H9 (cell line): ENCODE data around the gene KCNH4. TPM values are rescaled to one million over a fixed set of nuclear protein-coding genes. Genes with fewer than 3 reads are reported as not detected.

ENCODE experiments used
- DNase-seq: peaks from one replicate; pipeline ENCODE4 v3.0.0-alpha.2; 2017
- H2AFZ ChIP-seq: one replicate; pipeline ENCODE4 v1.6.1; 2013; ENCODE audit warnings: mild to moderate bottlenecking, low read length, control low read depth, moderate library complexity
- H2AK5ac ChIP-seq: 2 replicates; pipeline ENCODE4 v1.6.1; 2013; ENCODE audit warnings: low read length, control low read depth, mixed read lengths; ENCODE audit not compliant: insufficient read length
- H2BK120ac ChIP-seq: one replicate; pipeline ENCODE4 v1.6.1; 2013; ENCODE audit warnings: low read depth, mild to moderate bottlenecking, low read length, control low read depth, inconsistent platforms; ENCODE audit not compliant: poor library complexity, severe bottlenecking
- H2BK12ac ChIP-seq: 2 replicates; pipeline ENCODE4 v1.6.1; 2013; ENCODE audit warnings: low read length, control low read depth, mixed read lengths, low read depth; ENCODE audit not compliant: insufficient read length
- H2BK15ac ChIP-seq: 2 replicates; pipeline ENCODE4 v1.6.1; 2013; ENCODE audit warnings: low read depth, low read length, control low read depth
- H2BK20ac ChIP-seq: one replicate; pipeline ENCODE4 v1.6.1; 2013; ENCODE audit warnings: low read depth, mild to moderate bottlenecking, low read length, control low read depth, inconsistent platforms; ENCODE audit not compliant: poor library complexity, severe bottlenecking
- H2BK5ac ChIP-seq: 2 replicates; pipeline ENCODE4 v1.6.1; 2013; ENCODE audit warnings: low read length, control low read depth, mixed read lengths; ENCODE audit not compliant: insufficient read length
- H3K14ac ChIP-seq: 2 replicates; pipeline ENCODE4 v1.6.1; 2013; ENCODE audit warnings: low read length, control low read depth; ENCODE audit not compliant: insufficient read depth
- H3K18ac ChIP-seq: 2 replicates; pipeline ENCODE4 v1.6.1; 2013; ENCODE audit warnings: low read depth, mild to moderate bottlenecking, mixed read lengths, low read length, control low read depth; ENCODE audit not compliant: insufficient read length
- H3K23ac ChIP-seq: 2 replicates; pipeline ENCODE4 v1.6.1; 2013; ENCODE audit warnings: low read length, control low read depth, mixed read lengths, low read depth; ENCODE audit not compliant: insufficient read length
- H3K23me2 ChIP-seq: 2 replicates; pipeline ENCODE4 v1.6.1; 2013; ENCODE audit warnings: low read depth, mild to moderate bottlenecking, mixed read lengths, low read length, control low read depth; ENCODE audit not compliant: insufficient read length, poor library complexity, severe bottlenecking
- H3K27ac ChIP-seq: 2 replicates; pipeline ENCODE4 v1.5.1; 2013; ENCODE audit warnings: low read length, control low read depth, mixed read lengths, low read depth; ENCODE audit not compliant: insufficient read length
- H3K27me3 ChIP-seq: 2 replicates; pipeline ENCODE4 v1.6.1; 2013; ENCODE audit warnings: low read length, control low read depth, inconsistent platforms; ENCODE audit not compliant: insufficient read depth
- H3K4ac ChIP-seq: 2 replicates; pipeline ENCODE4 v1.6.1; 2013; ENCODE audit warnings: low read depth, mild to moderate bottlenecking, control low read depth, inconsistent platforms, low read length, moderate library complexity
- H3K4me1 ChIP-seq: 2 replicates; pipeline ENCODE4 v1.6.1; 2013; ENCODE audit warnings: low read length, control low read depth, inconsistent platforms; ENCODE audit not compliant: insufficient read depth
- H3K4me2 ChIP-seq: 2 replicates; pipeline ENCODE4 v1.6.1; 2013; ENCODE audit warnings: low read length, control low read depth, mixed read lengths; ENCODE audit not compliant: insufficient read length, insufficient read depth
- H3K56ac ChIP-seq: 2 replicates; pipeline ENCODE4 v1.6.1; 2013; ENCODE audit warnings: low read depth, mild to moderate bottlenecking, mixed read lengths, low read length, control low read depth; ENCODE audit not compliant: insufficient read length
- H3K79me1 ChIP-seq: 2 replicates; pipeline ENCODE4 v1.6.1; 2013; ENCODE audit warnings: low read depth, mild to moderate bottlenecking, moderate library complexity, low read length, control low read depth, inconsistent platforms; ENCODE audit not compliant: insufficient read depth, poor library complexity, severe bottlenecking
- H3K79me2 ChIP-seq: 2 replicates; pipeline ENCODE4 v1.6.1; 2013; ENCODE audit warnings: low read length, control low read depth, inconsistent platforms; ENCODE audit not compliant: insufficient read depth
- H3K9ac ChIP-seq: 2 replicates; pipeline ENCODE4 v1.6.1; 2013; ENCODE audit warnings: low read length, control low read depth, mixed read lengths; ENCODE audit not compliant: insufficient read length; ENCODE audit errors: extremely low read depth
- H3K9me3 ChIP-seq: one replicate; pipeline ENCODE4 v1.6.1; 2013; ENCODE audit warnings: low read depth, low read length, inconsistent platforms; ENCODE audit not compliant: control insufficient read depth
- H3T11ph ChIP-seq: one replicate; pipeline ENCODE4 v1.6.1; 2013; ENCODE audit warnings: mild to moderate bottlenecking, low read length, control low read depth, inconsistent platforms
- H4K20me1 ChIP-seq: one replicate; pipeline ENCODE4 v1.6.1; 2013; ENCODE audit not compliant: control insufficient read depth, insufficient read length, insufficient read depth
- H4K5ac ChIP-seq: 2 replicates; pipeline ENCODE4 v1.6.1; 2013; ENCODE audit warnings: low read depth, mild to moderate bottlenecking, mixed read lengths, low read length, control low read depth; ENCODE audit not compliant: insufficient read length
- H4K8ac ChIP-seq: replicated peaks from 2 replicates; pipeline ENCODE4 v1.6.1; 2013; ENCODE audit warnings: low read length, control low read depth, mixed read lengths, low read depth; ENCODE audit not compliant: insufficient read length
- H4K91ac ChIP-seq: 2 replicates; pipeline ENCODE4 v1.6.1; 2013; ENCODE audit warnings: low read depth, mild to moderate bottlenecking, moderate library complexity, mixed read lengths, low read length, control low read depth; ENCODE audit not compliant: insufficient read length
- H3K27ac Mint-ChIP-seq, 3 experiments: 2 replicates in 2 of 3; 3 replicates in 1 of 3; pipeline ENCODE4 v1.8.0; 2020 to 2021; ENCODE audit warnings: mixed read lengths in 3 of 3, mild to moderate bottlenecking in 1 of 3, moderate library complexity in 1 of 3
- H3K27me3 Mint-ChIP-seq: 2 replicates; pipeline ENCODE4 v1.8.0; 2021; ENCODE audit warnings: low read depth, mild to moderate bottlenecking, moderate library complexity, mixed read lengths
- H3K36me3 Mint-ChIP-seq, 3 experiments: 2 replicates in 2 of 3; 3 replicates in 1 of 3; pipeline ENCODE4 v1.8.0; 2020 to 2021; ENCODE audit warnings: low read depth in 3 of 3, mixed read lengths in 3 of 3; ENCODE audit not compliant: insufficient read depth in 1 of 3
- H3K4me1 Mint-ChIP-seq, 2 experiments: 2 replicates each; pipeline ENCODE4 v1.8.0; 2020; ENCODE audit warnings: mixed read lengths in 2 of 2
- H3K4me3 Mint-ChIP-seq, 2 experiments: 2 replicates in 1 of 2; 3 replicates in 1 of 2; pipeline ENCODE4 v1.8.0; 2020 to 2021; ENCODE audit warnings: mild to moderate bottlenecking in 2 of 2, mixed read lengths in 2 of 2, moderate library complexity in 1 of 2
- H3K9me3 Mint-ChIP-seq, 2 experiments: 2 replicates in 1 of 2; 3 replicates in 1 of 2; pipeline ENCODE4 v1.8.0; 2020; ENCODE audit warnings: mild to moderate bottlenecking in 2 of 2, mixed read lengths in 2 of 2, moderate library complexity in 1 of 2
- WGBS: extraction: QIAGEN DNeasy Blood & Tissue Kit; methylation state at CpG from one replicate; pipeline ENCODE4 v1.1.7; 2013; ENCODE audit warnings: missing lambda C conversion rate, low lambda C conversion rate, mixed read lengths; ENCODE audit not compliant: insufficient read length; ENCODE audit errors: extremely low coverage; 5-methylcytosine and 5-hydroxymethylcytosine counted together
- total RNA-seq: library from RNA; stranded (reverse); gene quantifications from 2 replicates; pipeline ENCODE4 v1.2.1, GENCODE V29; 2021
- TF ChIP-seq, protein P1 (sequence below): fragments of 200-600 bp; sonication (generic); conservative IDR thresholded peaks from 3 replicates; pipeline ENCODE4 v1.8.0; 2021; ENCODE audit warnings: antibody characterized with exemption, mild to moderate bottlenecking

KCNH4 gene
- total RNA-seq, 1 experiment from 2014 or later: not detected

DNA sequence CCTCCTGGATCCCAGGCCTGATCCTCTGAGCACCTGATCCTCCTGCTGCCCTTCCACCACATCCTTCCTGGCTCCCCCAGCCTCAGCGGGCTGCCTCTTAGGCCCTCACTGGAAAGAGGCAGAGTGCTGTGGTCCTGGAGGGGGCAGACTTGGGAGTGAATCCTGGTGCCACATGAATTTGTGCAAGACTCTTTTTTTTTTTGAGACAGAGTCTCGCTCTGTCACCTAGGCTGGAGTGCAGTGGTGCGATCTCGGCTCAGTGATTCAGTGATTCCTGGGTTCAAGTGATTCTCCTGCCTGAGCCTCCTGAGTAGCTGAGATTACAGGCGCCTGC lies 10.3 kb upstream of the KCNH4 start:
- H3K27ac ChIP-seq: no peak overlapping the region
- H3K79me1 ChIP-seq: no peaks in the 10 kb centered on the region
- no peak overlapping the region for H3K4me2 ChIP-seq
- no peaks in the 10 kb centered on the region for H4K20me1 ChIP-seq
- H3K27ac Mint-ChIP-seq: no peak overlapping the region
- H3K4ac ChIP-seq: no peak overlapping the region
- no peak overlapping the region for H3K14ac ChIP-seq
- peak; percentile 31 for DNase-seq
- H3K23me2 ChIP-seq: peaks cover 3% of the 10 kb centered on the region
- H2BK120ac ChIP-seq: no peak overlapping the region
- no peaks in the 10 kb centered on the region for H3K36me3 Mint-ChIP-seq
- H3K9me3 Mint-ChIP-seq: no peaks in the 10 kb centered on the region
- no CpG with 5 or more reads among the region's 5 CpGs for whole genome bisulfite sequencing
- no peak overlapping the region for H2BK5ac ChIP-seq
- no peak overlapping the region for H3K9ac ChIP-seq
- no peak overlapping the region for H2BK12ac ChIP-seq
- H2AK5ac ChIP-seq: no peak overlapping the region
- H3K4me3 Mint-ChIP-seq: no peak overlapping the region
- H3K79me2 ChIP-seq: no peaks in the 10 kb centered on the region
- no peak overlapping the region for H3K23ac ChIP-seq
- H3K18ac ChIP-seq: no peak overlapping the region
- H2BK20ac ChIP-seq: no peak overlapping the region
- H3K27me3 ChIP-seq: no peaks in the 10 kb centered on the region
- H3K4me1 ChIP-seq: no peaks in the 10 kb centered on the region
- no peak overlapping the region for H4K5ac ChIP-seq
- TF ChIP-seq, protein P1, sequence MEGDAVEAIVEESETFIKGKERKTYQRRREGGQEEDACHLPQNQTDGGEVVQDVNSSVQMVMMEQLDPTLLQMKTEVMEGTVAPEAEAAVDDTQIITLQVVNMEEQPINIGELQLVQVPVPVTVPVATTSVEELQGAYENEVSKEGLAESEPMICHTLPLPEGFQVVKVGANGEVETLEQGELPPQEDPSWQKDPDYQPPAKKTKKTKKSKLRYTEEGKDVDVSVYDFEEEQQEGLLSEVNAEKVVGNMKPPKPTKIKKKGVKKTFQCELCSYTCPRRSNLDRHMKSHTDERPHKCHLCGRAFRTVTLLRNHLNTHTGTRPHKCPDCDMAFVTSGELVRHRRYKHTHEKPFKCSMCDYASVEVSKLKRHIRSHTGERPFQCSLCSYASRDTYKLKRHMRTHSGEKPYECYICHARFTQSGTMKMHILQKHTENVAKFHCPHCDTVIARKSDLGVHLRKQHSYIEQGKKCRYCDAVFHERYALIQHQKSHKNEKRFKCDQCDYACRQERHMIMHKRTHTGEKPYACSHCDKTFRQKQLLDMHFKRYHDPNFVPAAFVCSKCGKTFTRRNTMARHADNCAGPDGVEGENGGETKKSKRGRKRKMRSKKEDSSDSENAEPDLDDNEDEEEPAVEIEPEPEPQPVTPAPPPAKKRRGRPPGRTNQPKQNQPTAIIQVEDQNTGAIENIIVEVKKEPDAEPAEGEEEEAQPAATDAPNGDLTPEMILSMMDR: no peak
- H3K9me3 ChIP-seq: no peaks in the 10 kb centered on the region
- H3K4me1 Mint-ChIP-seq: peaks cover 14 to 26% of the 10 kb centered on the region in 2 experiments
- H4K91ac ChIP-seq: no peak overlapping the region
- no peak overlapping the region for H2AFZ ChIP-seq
- no peak overlapping the region for H4K8ac ChIP-seq
- no peak overlapping the region for H2BK15ac ChIP-seq
- H3K27me3 Mint-ChIP-seq: peaks cover 2% of the 10 kb centered on the region
- no peak overlapping the region for H3K56ac ChIP-seq
- no peak overlapping the region for H3T11ph ChIP-seq
